Fibroblast of skin of left quadriceps (primary cell): ENCODE measurements around the gene TPRG1L.
"Not testable (repeated sequence)": the region's sequence is repeated elsewhere in the genome, so short reads cannot be mapped to it uniquely, and the experiment has no call there.

Experiments used
- DNase-seq, 2 experiments: peaks; one replicate each; pipeline ENCODE4 v3.0.0-alpha.2; 2013; ENCODE audit warnings: low read depth in 2 of 2

Gene TPRG1L

GRCh38 chr1:3624200-3625136 is at the start of gene TPRG1L:
Gene TPRG1L (plus strand): TSS chr1:3625015. CDS start chr1:3625073, 58 bp downstream.
- peak; percentile 87 to 88 for DNase-seq

GRCh38 chr1:3575515-3575914 is 49.3 kb upstream of the TPRG1L start:
- not testable (repeated sequence) for DNase-seq

- DNase-seq: no peak
Observed at GRCh38 chr1:3575993-3576392, 48.8 kb upstream of the TPRG1L start.

- DNase-seq: no peak
Observed at GRCh38 chr1:3577300-3577699, 47.5 kb upstream of the TPRG1L start.

GRCh38 chr1:3577711-3578432 is 46.9 kb upstream of the TPRG1L start:
- no peak for DNase-seq

- no peak for DNase-seq
Observed at GRCh38 chr1:3578433-3578805, 46.4 kb upstream of the TPRG1L start.

GRCh38 chr1:3578906-3579305 is 45.9 kb upstream of the TPRG1L start:
- no peak for DNase-seq

- DNase-seq: no peak
Observed at GRCh38 chr1:3579626-3580025, 45.2 kb upstream of the TPRG1L start.

GRCh38 chr1:3580231-3580630 is 44.6 kb upstream of the TPRG1L start:
- no peak for DNase-seq

- no peak for DNase-seq
Observed at GRCh38 chr1:3581296-3582036, 43.3 kb upstream of the TPRG1L start.

- not testable (repeated sequence) for DNase-seq
Observed at GRCh38 chr1:3583751-3584150, 41.1 kb upstream of the TPRG1L start.

GRCh38 chr1:3584915-3585314 is 39.9 kb upstream of the TPRG1L start:
- no peak for DNase-seq

- DNase-seq: not testable (repeated sequence)
Observed at GRCh38 chr1:3585353-3585868, 39.4 kb upstream of the TPRG1L start.

- no peak for DNase-seq
Observed at GRCh38 chr1:3585940-3586568, 38.8 kb upstream of the TPRG1L start.

GRCh38 chr1:3586986-3587759 is 37.6 kb upstream of the TPRG1L start:
- DNase-seq: no peak

- DNase-seq: no peak
Observed at GRCh38 chr1:3588395-3588794, 36.4 kb upstream of the TPRG1L start.

- no peak for DNase-seq
Observed at GRCh38 chr1:3590139-3590763, 34.6 kb upstream of the TPRG1L start.

- no peak for DNase-seq
Observed at GRCh38 chr1:3590951-3591865, 33.6 kb upstream of the TPRG1L start.

- no peak for DNase-seq
Observed at GRCh38 chr1:3593334-3593733, 31.5 kb upstream of the TPRG1L start.
